HepG2 (cell line): Measurements from ENCODE around the gene MYCBP2. TPM values are rescaled to one million over a fixed set of nuclear protein-coding genes. Genes with fewer than 3 reads are reported as not detected.

Source experiments
- ATAC-seq: fragments of 200-7000 bp; cut with Tn5 transposase; 3 replicates; pipeline ENCODE4 v1.9.1; 2020; ENCODE audit warnings: mild to moderate bottlenecking, moderate library complexity
- BruUV-seq: library from RNA; stranded (reverse); fragments of 400-500 nt; replicated peaks from 2 replicates; lab custom pipeline; 2021; lab: Mats Ljungman, UMichigan
- CTCF ChIA-PET: fragments of 300-600 bp; formaldehyde crosslinking; extraction: SDS; loops from one replicate; lab custom pipeline; 2021; ENCODE audit warnings: low total read pairs, inconsistent platforms, low intra/inter-chr PET ratio; lab: Yijun Ruan, JAX
- POLR2A ChIA-PET: fragments of 350-600 bp; sonication (Branson Sonifier 250); formaldehyde crosslinking; loops from one replicate; lab custom pipeline; 2020; ENCODE audit warnings: antibody characterized with exemption, inconsistent platforms; lab: Yijun Ruan, JAX
- DNase-seq: peaks from one replicate; pipeline ENCODE4 v3.0.0-alpha.2; 2015; ENCODE audit warnings: low spot score
- FAIRE-seq: peaks from 3 replicates; lab custom pipeline; 2011; peaks lifted over from hg19 to GRCh38; lab: Jason Lieb, UNC
- H2AFZ ChIP-seq: one replicate; pipeline ENCODE4 v1.6.1; 2011; ENCODE audit warnings: low read length, inconsistent platforms
- H3K27ac ChIP-seq: fragments of 300-600 bp; 3 replicates; pipeline ENCODE4 v1.8.0; 2011; ENCODE audit warnings: mixed run types, mild to moderate bottlenecking, mixed read lengths, low read length, inconsistent platforms; ENCODE audit not compliant: insufficient read depth; ENCODE audit errors: extremely low read length
- H3K27me3 ChIP-seq, 2 experiments: fragments of 200-600 bp in 1 of 2; 2 replicates in 1 of 2; 3 replicates in 1 of 2; pipeline versions ENCODE4 v1.6.0 to v1.8.0; 2011; ENCODE audit warnings: low read length in 2 of 2, mild to moderate bottlenecking in 2 of 2, moderate library complexity in 2 of 2, inconsistent platforms in 1 of 2; ENCODE audit not compliant: insufficient read depth in 2 of 2, control insufficient read depth in 1 of 2
- H3K36me3 ChIP-seq, 2 experiments: fragments of 200-600 bp in 1 of 2; replicated peaks in 1 of 2; 2 replicates in 1 of 2; 3 replicates in 1 of 2; pipeline versions ENCODE4 v1.5.1 to v1.8.0; 2011; ENCODE audit warnings: low read length in 2 of 2, inconsistent platforms in 1 of 2; ENCODE audit not compliant: insufficient read depth in 2 of 2, control insufficient read depth in 1 of 2
- H3K4me1 ChIP-seq: 2 replicates; pipeline ENCODE4 v1.5.1; 2012; ENCODE audit warnings: low read length, inconsistent platforms; ENCODE audit not compliant: insufficient read depth
- H3K4me2 ChIP-seq: 2 replicates; pipeline ENCODE4 v1.6.0; 2011; ENCODE audit warnings: low read depth, low read length, inconsistent platforms
- H3K4me3 ChIP-seq, 3 experiments: fragments of 200-600 bp in 1 of 3; sonication (generic), shearing (Covaris generic) in 1 of 3; replicated peaks in 1 of 3; 2 replicates each; pipeline ENCODE4 v1.5.1; 2011 to 2016; ENCODE audit warnings: low read length in 3 of 3, inconsistent platforms in 2 of 3, low read depth in 2 of 3, mild to moderate bottlenecking in 2 of 3, control low read depth in 1 of 3, mixed read lengths in 1 of 3; ENCODE audit not compliant: insufficient read depth in 1 of 3
- H3K79me2 ChIP-seq: one replicate; pipeline ENCODE4 v1.6.1; 2011; ENCODE audit warnings: low read length, inconsistent platforms; ENCODE audit not compliant: insufficient read depth
- H3K9ac ChIP-seq: 2 replicates; pipeline ENCODE4 v1.6.0; 2011; ENCODE audit warnings: mild to moderate bottlenecking, low read depth, low read length, inconsistent platforms; ENCODE audit not compliant: insufficient read depth
- H3K9me3 ChIP-seq: 2 replicates; pipeline ENCODE4 v1.5.1; 2012; ENCODE audit warnings: mild to moderate bottlenecking, low read length
- H4K20me1 ChIP-seq: 2 replicates; pipeline ENCODE4 v1.6.0; 2011; ENCODE audit warnings: inconsistent platforms, mild to moderate bottlenecking, low read length, moderate library complexity; ENCODE audit not compliant: insufficient read depth
- ARID2 ChIP-seq: sonication (generic); formaldehyde crosslinking; IDR thresholded peaks from 2 replicates; pipeline ENCODE4 v1.8.1; 2022; ENCODE audit warnings: mild to moderate bottlenecking, missing genetic modification reagents, borderline replicate concordance
- ASH2L ChIP-seq: fragments of 300-600, 200-600 bp; sonication (generic); IDR thresholded peaks from 2 replicates; pipeline ENCODE4 v1.7.0; 2017; ENCODE audit warnings: low read depth, mild to moderate bottlenecking, moderate library complexity, mixed read lengths, low read length; ENCODE audit not compliant: insufficient read length
- ATF7 ChIP-seq, 2 experiments: fragments of 450-650 bp in 1 of 2; sonication (generic) in 1 of 2; formaldehyde crosslinking in 1 of 2; IDR thresholded peaks; 2 replicates each; pipeline versions ENCODE4 v1.4.0 to v1.6.1; 2016 to 2020; ENCODE audit warnings: antibody characterized with exemption in 1 of 2, mild to moderate bottlenecking in 1 of 2, missing genetic modification reagents in 1 of 2
- CENPX ChIP-seq: sonication (generic); formaldehyde crosslinking; IDR thresholded peaks from 2 replicates; pipeline ENCODE4 v1.9.0; 2021; ENCODE audit warnings: mild to moderate bottlenecking, missing genetic modification reagents, moderate library complexity
- GFI1 ChIP-seq: sonication (generic); formaldehyde crosslinking; IDR thresholded peaks from 2 replicates; pipeline ENCODE4 v1.5.0; 2020; ENCODE audit warnings: missing genetic modification reagents, mild to moderate bottlenecking, borderline replicate concordance
- HHEX ChIP-seq: IDR thresholded peaks from 2 replicates; pipeline ENCODE4 v1.6.1; 2016; ENCODE audit warnings: control low read depth
- KLF6 ChIP-seq: IDR thresholded peaks from 2 replicates; pipeline ENCODE4 v1.8.0; 2016; ENCODE audit warnings: missing biosample characterization, missing genetic modification reagents
- MTA3 ChIP-seq: sonication (generic); formaldehyde crosslinking; IDR thresholded peaks from 2 replicates; pipeline ENCODE4 v1.4.0; 2020; ENCODE audit warnings: missing genetic modification reagents
- MTERF4 ChIP-seq: sonication (generic); formaldehyde crosslinking; IDR thresholded peaks from 2 replicates; pipeline ENCODE4 v1.8.0; 2023; ENCODE audit warnings: mild to moderate bottlenecking, missing genetic modification reagents
- MYC ChIP-seq: sonication (generic); formaldehyde crosslinking; IDR thresholded peaks from 2 replicates; pipeline ENCODE4 v1.9.0; 2021; ENCODE audit warnings: missing genetic modification reagents, borderline replicate concordance
- NFYC ChIP-seq: IDR thresholded peaks from 2 replicates; pipeline ENCODE4 v1.6.1; 2016; ENCODE audit warnings: missing genetic modification reagents, missing compliant biosample characterization
- SAP130 ChIP-seq: IDR thresholded peaks from 2 replicates; pipeline ENCODE4 v1.6.1; 2016; ENCODE audit warnings: low read depth
- YY1 ChIP-seq: IDR thresholded peaks from 2 replicates; pipeline ENCODE4 v1.6.1; 2011; ENCODE audit warnings: low read length, low read depth, moderate library complexity, mild to moderate bottlenecking; ENCODE audit not compliant: insufficient read depth, insufficient replicate concordance
- ZBTB42 ChIP-seq: sonication (generic); formaldehyde crosslinking; IDR thresholded peaks from 2 replicates; pipeline ENCODE4 v1.5.0; 2020; ENCODE audit warnings: mild to moderate bottlenecking, missing genetic modification reagents
- ZNF10 ChIP-seq: sonication (generic); formaldehyde crosslinking; IDR thresholded peaks from 2 replicates; pipeline ENCODE4 v1.4.0; 2020; ENCODE audit warnings: mild to moderate bottlenecking, low read depth, missing genetic modification reagents, borderline replicate concordance
- ZNF552 ChIP-seq: sonication (generic); formaldehyde crosslinking; IDR thresholded peaks from 2 replicates; pipeline ENCODE4 v1.9.0; 2022; ENCODE audit warnings: missing genetic modification reagents, mild to moderate bottlenecking, borderline replicate concordance
- ZNF615 ChIP-seq: sonication (generic); formaldehyde crosslinking; IDR thresholded peaks from 2 replicates; pipeline ENCODE4 v1.5.0; 2020; ENCODE audit warnings: mild to moderate bottlenecking, missing genetic modification reagents, borderline replicate concordance
- WGBS: methylation state at CpG from one replicate; pipeline ENCODE4 v1.1.6; 2017; ENCODE audit warnings: low lambda C conversion rate; 5-methylcytosine and 5-hydroxymethylcytosine counted together
- in situ Hi-C: cut with HindIII; loops from 2 replicates; pipeline ENCODE4 v1.10.0; 2017; ENCODE audit warnings: low pct_unique_long_range_greater_than_20kb; ENCODE audit not compliant: extremely low pct_ligation_motif_present
- intact Hi-C: fragments of 100-400 bp; cut with micrococcal nuclease; formaldehyde crosslinking; loops from one replicate; pipeline ENCODE4 v1.10.0; 2022; ENCODE audit not compliant: unreplicated experiment
- polyA plus RNA-seq, 8 experiments: library from polyadenylated mRNA; depleted of rRNA in 3 of 8; stranded (reverse) in 7 of 8; unstranded in 1 of 8; fragments of >200 nt; fragmentation: Illumina TruSeq in 4 of 8; extraction: Trizol in 4 of 8; gene quantifications; 2 replicates each; pipeline versions ENCODE4 v1.2.1 to v1.2.3, GENCODE V29; 2011 to 2016; ENCODE audit warnings: low read depth in 4 of 8, missing spikeins in 1 of 8, mixed read lengths in 1 of 8; ENCODE audit not compliant: insufficient read depth in 1 of 8
- total RNA-seq, 5 experiments: library from RNA; depleted of rRNA; stranded (reverse); fragments of >200 nt; fragmentation: Illumina TruSeq; extraction: Trizol; gene quantifications; 2 replicates each; pipeline ENCODE4 v1.2.3, GENCODE V29; 2016; ENCODE audit warnings: low read depth in 1 of 5
- TF ChIP-seq, protein P1 (sequence below): sonication (generic); formaldehyde crosslinking; IDR thresholded peaks from 2 replicates; pipeline ENCODE4 v1.5.0; 2020; ENCODE audit warnings: missing genetic modification reagents

MYCBP2 gene
- total and polyA plus RNA-seq, 2 of the 13 experiments (the other 11 are each of a cell fraction or from before 2014, with no cell fraction given), result 16.3 to 35.3 TPM

- WGBS, result 97% methylated on average over 2 of the region's 2 CpGs
- H3K4me1 ChIP-seq, result no peaks in the 10 kb centered on the region
- H3K79me2 ChIP-seq, result no peaks in the 10 kb centered on the region
- no peak for FAIRE-seq
- CTCF ChIA-PET, result no interaction called here
- ATAC-seq, result no peak
- H3K36me3 ChIP-seq, result peaks cover 6 to 30% of the 10 kb centered on the region in 2 experiments; a peak in 4 of 5 replicates
- in situ Hi-C loops (no loop called here), intact Hi-C loops (loop anchor here (5.0 kb wide), 1 partner anchor 245 kb away; no protein-coding TSS in a partner anchor)
- BruUV-seq, result no TSS peak
- H3K9me3 ChIP-seq, result no peaks in the 10 kb centered on the region
- H3K27me3 ChIP-seq, result no peaks in the 10 kb centered on the region
- no peak for DNase-seq
- no peaks in the 10 kb centered on the region for H4K20me1 ChIP-seq
- H3K27ac ChIP-seq, result no peak overlapping the region
- POLR2A ChIA-PET, result no interaction called here
- no peak overlapping the region for H3K9ac ChIP-seq
- H3K4me2 ChIP-seq, result no peak overlapping the region
- H2AFZ ChIP-seq, result no peak overlapping the region
- H3K4me3 ChIP-seq, result no peak overlapping the region
- TF ChIP-seq ARID2 (CRISPR knock-in tag), result no peak
- TF ChIP-seq NFYC (CRISPR knock-in tag), result no peak
- no peak for TF ChIP-seq ZNF615 (CRISPR knock-in tag)
- TF ChIP-seq ZNF552, result no peak
- TF ChIP-seq GFI1 (CRISPR knock-in tag), result no peak
- TF ChIP-seq MYC (CRISPR knock-in tag), result no peak
- TF ChIP-seq ZNF10 (CRISPR knock-in tag), result no peak
- TF ChIP-seq YY1, result no peak
- no peak for TF ChIP-seq SAP130 (CRISPR knock-in tag)
- TF ChIP-seq HHEX (CRISPR knock-in tag), result no peak
- TF ChIP-seq MTERF4 (CRISPR knock-in tag), result no peak
- TF ChIP-seq KLF6 (CRISPR knock-in tag), result no peak
- TF ChIP-seq, protein P1, sequence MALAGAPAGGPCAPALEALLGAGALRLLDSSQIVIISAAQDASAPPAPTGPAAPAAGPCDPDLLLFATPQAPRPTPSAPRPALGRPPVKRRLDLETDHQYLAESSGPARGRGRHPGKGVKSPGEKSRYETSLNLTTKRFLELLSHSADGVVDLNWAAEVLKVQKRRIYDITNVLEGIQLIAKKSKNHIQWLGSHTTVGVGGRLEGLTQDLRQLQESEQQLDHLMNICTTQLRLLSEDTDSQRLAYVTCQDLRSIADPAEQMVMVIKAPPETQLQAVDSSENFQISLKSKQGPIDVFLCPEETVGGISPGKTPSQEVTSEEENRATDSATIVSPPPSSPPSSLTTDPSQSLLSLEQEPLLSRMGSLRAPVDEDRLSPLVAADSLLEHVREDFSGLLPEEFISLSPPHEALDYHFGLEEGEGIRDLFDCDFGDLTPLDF (CRISPR knock-in tag), result no peak
- no peak for TF ChIP-seq ASH2L
- no peak for TF ChIP-seq ATF7 (IDR thresholded peaks at IDR 0.05)
- TF ChIP-seq ATF7 (CRISPR knock-in tag; IDR thresholded peaks at IDR 0.05), result no peak
- no peak for TF ChIP-seq CENPX (CRISPR knock-in tag)
- TF ChIP-seq MTA3 (CRISPR knock-in tag), result no peak
- no peak for TF ChIP-seq ZBTB42 (CRISPR knock-in tag)
Measured at GRCh38 chr13:77177646-77178045, 149.2 kb downstream of the MYCBP2 start.
